ENCODE measurements around the gene ZNF407.

GRCh38 chr18:74567822-74568221 lies 29.8 kb upstream of the ZNF407 start:
- TF ChIP-seq POLR2A (IDR thresholded peaks at IDR 0.05) (no peak), CTCF (IDR thresholded peaks at IDR 0.05) (no peak)
